Superior temporal gyrus (tissue), 1 donor: ENCODE measurements around the gene UBE4B.
"Not testable (repeated sequence)": the region's sequence is repeated elsewhere in the genome, so short reads cannot be mapped to it uniquely, and the experiment has no call there.

Experiments
- DNase-seq: peaks from one replicate; pipeline ENCODE4 v3.0.0-alpha.2; 2016; ENCODE audit errors: extremely low spot score

UBE4B gene

GRCh38 chr1:10071640-10072039 lies 38.9 kb downstream of the UBE4B start:
- no peak for DNase-seq

GRCh38 chr1:10073371-10073770 lies 40.6 kb downstream of the UBE4B start:
- DNase-seq: not testable (repeated sequence)

GRCh38 chr1:10074059-10074851 lies 41.5 kb downstream of the UBE4B start:
- peak; percentile 74 for DNase-seq

GRCh38 chr1:10074852-10075730 lies 42.3 kb downstream of the UBE4B start:
- peak; percentile 67 for DNase-seq

GRCh38 chr1:10075732-10076131 lies 43.0 kb downstream of the UBE4B start:
- no peak for DNase-seq

DNA sequence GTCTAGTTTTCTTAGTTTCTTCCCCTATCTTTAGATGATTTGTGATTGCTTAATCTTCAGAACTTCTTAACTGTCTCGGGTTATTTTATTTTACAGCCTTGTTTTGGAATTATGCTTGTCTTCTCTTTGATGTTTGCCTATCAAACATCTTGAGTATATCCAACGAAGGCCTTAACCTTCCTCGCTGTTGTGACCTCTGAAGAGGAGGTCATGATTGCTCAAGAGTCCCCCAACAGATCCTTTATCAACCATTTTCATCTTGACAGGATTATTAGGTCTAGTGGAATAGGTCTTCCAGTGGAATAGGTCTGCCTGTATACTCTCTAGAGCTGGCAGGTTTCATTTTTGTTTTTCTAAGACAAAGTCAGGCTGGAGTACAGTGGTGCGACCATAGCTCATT lies 45.7 kb downstream of the UBE4B start:
- DNase-seq: no peak

DNA sequence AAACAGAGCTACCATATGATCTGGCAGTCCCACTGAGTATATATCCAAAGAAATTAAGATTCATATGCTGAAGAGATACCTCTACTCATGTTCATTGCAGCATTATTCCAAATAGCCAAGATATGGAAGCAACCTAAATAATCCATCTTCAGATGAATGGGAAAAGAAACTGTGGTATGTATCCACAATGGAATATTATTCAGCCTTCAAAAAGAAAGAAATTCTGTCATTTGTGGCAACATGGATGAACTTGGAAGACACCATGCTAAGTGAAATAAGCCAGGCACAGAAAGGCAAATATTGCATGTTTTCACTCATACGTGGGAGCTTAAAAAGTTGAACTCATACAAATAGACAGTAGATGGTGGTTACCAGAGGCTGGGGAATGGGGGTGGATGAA lies 47.8 kb downstream of the UBE4B start:
- no peak for DNase-seq

GRCh38 chr1:10082785-10083479 lies 50.2 kb downstream of the UBE4B start:
- DNase-seq: no peak

DNA sequence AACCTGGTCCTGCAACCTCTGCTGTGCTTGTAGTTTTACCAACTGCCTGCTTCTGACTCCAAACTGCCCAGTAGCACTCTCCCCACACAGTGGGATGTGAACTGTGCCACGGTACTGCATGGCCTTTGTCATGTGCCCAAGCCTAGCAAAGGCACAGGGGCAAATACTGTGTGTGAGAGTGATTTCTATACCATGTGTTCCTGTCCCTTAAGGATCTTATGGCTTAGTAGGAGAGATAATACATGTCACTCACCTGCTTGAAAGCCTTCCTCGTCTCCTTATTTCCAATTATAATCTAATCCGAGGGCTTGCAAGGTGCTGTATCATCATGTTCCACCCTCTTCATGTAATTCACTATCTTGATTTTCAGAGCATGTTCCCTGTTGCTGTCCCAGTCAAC lies 51.3 kb downstream of the UBE4B start:
- DNase-seq: peak; percentile 13

DNA sequence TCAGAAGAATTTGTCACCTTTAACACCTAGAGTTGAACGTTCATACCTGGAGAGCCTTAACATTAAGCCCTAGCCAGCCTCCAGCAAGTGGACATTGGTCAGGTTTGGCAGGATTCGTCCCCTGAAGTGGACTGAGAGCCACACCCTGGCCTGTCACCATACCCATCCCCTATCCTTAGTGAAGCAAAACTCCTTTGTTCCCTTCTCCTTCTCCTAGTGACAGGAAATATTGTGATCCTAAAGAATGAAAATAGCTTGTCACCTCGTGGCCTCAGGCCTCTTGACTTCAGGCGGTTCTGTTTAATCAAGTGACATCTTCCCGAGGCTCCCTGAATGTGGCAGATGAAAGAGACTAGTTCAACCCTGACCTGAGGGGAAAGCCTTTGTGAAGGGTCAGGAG lies 52.3 kb downstream of the UBE4B start:
- no peak for DNase-seq

DNA sequence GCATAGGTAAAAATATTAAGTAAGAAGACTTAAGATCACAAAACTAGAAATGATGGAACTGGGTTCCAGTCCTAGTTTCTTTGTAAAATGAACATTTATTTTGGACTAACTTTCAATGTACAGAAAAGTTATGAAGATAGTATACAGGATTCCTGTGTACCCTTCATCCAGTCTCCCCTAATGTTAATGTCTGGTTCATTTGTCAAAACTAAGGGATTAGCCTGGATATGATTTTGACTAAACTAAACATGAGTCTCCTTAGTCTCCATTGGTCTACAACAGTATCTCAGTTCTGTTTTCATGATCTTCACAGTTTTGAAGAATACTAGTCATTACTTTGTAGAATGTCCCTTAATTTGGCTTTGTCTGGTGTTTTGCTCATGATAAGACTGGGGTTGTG lies 54.5 kb downstream of the UBE4B start:
- no peak for DNase-seq

GRCh38 chr1:10101929-10102328 lies 69.2 kb downstream of the UBE4B start:
- DNase-seq: no peak

GRCh38 chr1:10103193-10103592 lies 70.4 kb downstream of the UBE4B start:
- DNase-seq: no peak

- no peak for DNase-seq
Measured at GRCh38 chr1:10104834-10105233, 72.1 kb downstream of the UBE4B start.

- DNase-seq: peak; percentile 81
Measured at GRCh38 chr1:10105484-10105883, 72.7 kb downstream of the UBE4B start.

GRCh38 chr1:10106241-10106640 lies 73.5 kb downstream of the UBE4B start:
- DNase-seq: no peak

GRCh38 chr1:10106756-10107475 lies 74.2 kb downstream of the UBE4B start:
- peak; percentile 7 for DNase-seq

DNA sequence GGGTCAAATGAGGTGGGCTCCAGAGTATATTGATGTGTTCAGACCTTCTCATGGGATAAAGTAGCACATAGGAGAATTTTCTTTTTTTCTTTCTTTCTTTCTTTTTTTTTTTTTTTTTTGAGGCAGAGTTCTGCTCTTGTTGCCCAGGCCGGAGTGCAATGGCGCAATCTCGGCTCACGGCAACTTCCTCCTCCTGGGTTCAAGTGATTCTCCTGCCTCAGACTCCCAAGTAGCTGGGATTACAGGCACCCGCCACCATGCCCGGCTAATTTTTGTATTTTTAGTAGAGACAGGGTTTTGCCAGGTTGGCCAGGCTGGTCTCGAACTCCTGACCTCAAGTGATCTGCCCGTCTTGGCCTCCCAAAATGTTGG lies 74.7 kb downstream of the UBE4B start:
- DNase-seq: not testable (repeated sequence)

- DNase-seq: peak; percentile 68
Measured at GRCh38 chr1:10108134-10108663, 75.4 kb downstream of the UBE4B start.

DNA sequence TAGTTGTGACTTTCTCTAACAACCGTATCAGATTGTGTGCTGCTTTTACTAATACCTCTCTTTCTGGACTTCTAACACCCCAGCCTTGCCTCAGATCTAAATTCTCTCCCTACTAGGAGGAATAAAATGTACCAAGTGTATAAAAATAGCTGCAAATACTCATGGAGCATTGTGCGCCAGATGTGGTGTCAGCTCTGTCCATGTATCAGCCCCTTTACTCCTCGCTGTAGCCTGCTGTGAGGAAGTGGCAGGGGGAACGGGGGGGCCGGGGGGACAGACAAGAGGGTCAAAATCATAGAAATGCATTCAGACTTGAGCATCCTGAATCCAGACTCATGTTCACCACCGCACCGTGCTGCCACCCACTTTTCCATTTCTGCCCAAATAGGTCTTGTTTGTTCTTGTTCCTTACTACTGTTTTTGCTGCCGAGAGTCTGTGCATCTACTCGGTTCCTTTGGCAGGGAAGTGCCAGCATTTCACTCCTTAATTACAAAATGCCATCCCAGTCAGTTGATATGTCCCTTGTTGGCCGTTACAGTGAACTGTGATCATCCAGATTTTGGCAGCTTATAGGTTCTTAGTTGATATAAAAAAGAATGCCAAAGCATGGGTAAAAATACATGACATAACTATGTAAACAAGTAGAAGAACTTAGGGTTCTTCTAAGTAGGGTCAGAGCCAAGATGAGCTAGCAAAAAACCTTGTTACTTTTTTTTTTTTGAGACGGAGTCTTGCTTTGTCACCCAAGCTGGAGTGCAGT lies 76.4 kb downstream of the UBE4B start:
- DNase-seq: peak; percentile 67

GRCh38 chr1:10113501-10113900 lies 80.7 kb downstream of the UBE4B start:
- peak; percentile 75 for DNase-seq
